ENCODE data around the gene ZSCAN12. TPM values are rescaled to one million over a fixed set of nuclear protein-coding genes. Genes with fewer than 3 reads are reported as not detected.
"Not testable (repeated sequence)": the region's sequence is repeated elsewhere in the genome, so short reads cannot be mapped to it uniquely, and the experiment has no call there.

Gene ZSCAN12
- polyA plus RNA-seq, 3 donors: 14.2 to 14.8 (median 14.6) TPM

DNA sequence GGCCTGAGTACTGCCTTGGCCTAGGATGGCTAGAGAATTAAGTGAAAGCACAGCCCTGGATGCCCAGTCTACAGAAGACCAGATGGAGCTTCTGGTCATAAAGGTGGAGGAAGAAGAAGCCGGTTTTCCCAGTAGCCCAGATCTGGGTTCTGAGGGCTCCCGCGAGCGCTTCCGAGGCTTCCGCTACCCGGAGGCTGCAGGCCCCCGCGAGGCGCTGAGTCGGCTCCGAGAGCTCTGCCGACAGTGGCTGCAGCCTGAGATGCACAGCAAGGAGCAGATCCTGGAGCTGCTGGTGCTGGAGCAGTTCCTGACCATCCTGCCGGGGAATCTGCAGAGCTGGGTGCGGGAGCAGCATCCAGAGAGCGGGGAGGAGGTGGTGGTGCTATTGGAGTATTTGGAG is 40.0 kb downstream of the ZSCAN12 start:
- DNase-seq (ENCODE audit: extremely low read depth in 1 of 11, low read depth in 9 of 11, low spot score in 4 of 11): not testable (repeated sequence)

DNA sequence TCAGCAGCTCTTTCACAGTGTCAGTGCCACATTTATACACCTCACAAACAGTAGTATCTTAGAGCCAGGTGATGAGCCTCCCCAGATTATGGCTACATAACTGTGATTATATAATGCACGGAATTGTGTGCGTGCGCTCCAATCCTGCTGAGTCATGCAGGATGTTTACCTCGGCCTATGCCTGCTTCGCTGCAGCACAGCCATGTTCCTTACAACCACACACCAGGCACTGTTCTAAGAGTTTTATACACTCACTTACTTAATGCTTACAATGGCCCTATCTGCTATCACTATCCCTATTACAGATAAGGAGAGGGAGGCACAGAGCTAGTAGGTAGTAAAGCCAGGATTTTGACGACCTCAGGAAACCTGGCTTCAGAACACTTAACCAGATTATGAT is 42.5 kb downstream of the ZSCAN12 start:
- DNase-seq (ENCODE audit: extremely low read depth in 1 of 11, low read depth in 9 of 11, low spot score in 4 of 11): no peak

DNA sequence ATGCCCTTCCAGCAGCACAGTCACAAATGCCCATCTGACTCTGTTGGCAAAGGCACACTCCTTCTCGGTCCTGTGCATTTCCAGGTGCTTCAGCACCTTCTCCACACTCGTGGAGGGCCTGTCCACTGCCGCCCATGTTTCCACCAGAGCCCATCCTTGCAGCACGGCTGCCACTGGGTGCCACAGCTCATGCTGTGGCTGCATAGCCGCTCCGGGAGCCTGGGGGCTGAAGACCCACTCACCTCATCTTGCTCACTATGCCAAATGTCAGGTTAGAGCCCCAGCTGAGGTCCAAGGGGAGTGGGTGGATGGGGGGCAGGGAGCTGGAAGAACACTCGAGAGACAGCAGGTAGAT is 42.9 kb downstream of the ZSCAN12 start:
- no peak for DNase-seq (ENCODE audit: extremely low read depth in 1 of 11, low read depth in 9 of 11, low spot score in 4 of 11)

DNA sequence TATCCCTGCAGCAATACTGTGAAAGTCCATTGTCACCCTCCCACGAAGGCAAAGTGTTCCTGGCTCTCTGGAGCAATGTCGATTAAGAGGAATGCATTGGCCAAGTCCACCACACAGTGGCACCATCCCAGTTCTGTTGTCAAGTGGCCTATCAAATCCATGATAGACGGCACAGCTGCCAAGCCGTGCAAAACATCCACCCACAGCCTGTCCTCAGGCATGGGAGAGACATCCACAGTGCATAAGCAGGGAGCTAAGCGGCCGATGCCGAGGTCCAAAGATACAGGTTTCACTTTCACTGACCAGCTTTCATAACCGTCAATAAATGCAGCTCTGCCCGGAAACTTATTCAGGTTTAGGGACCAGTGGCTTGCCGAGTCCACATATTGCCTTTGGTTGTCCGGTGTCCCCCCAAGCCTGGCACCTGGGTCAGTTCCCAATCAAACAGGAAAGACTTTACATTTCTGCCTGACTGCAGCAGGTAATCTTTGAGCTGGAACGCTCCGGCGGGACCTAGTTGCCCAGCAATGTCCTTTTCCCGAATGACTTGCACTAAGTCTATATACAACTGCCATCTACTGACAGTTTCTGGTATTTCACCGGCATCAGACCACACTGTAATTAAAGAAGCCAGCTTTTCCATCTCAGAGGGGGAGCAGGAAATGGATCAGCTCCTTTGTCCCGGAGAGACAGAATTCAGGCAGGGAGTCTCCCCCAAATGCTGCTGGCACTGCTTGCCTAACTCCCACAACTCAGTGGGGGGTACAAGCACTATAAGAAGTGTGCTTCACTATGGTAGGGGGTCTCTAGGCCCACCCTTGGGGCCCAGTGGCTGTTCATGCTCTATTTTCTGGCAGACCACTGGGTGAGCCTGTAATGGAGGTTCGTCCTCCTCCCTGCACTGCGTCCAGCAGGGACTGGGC is 43.5 kb downstream of the ZSCAN12 start:
- peak in 10 of 11 donors; percentile 80 to 96 (median 88) for DNase-seq (ENCODE audit: extremely low read depth in 1 of 11, low read depth in 9 of 11, low spot score in 4 of 11)

DNA sequence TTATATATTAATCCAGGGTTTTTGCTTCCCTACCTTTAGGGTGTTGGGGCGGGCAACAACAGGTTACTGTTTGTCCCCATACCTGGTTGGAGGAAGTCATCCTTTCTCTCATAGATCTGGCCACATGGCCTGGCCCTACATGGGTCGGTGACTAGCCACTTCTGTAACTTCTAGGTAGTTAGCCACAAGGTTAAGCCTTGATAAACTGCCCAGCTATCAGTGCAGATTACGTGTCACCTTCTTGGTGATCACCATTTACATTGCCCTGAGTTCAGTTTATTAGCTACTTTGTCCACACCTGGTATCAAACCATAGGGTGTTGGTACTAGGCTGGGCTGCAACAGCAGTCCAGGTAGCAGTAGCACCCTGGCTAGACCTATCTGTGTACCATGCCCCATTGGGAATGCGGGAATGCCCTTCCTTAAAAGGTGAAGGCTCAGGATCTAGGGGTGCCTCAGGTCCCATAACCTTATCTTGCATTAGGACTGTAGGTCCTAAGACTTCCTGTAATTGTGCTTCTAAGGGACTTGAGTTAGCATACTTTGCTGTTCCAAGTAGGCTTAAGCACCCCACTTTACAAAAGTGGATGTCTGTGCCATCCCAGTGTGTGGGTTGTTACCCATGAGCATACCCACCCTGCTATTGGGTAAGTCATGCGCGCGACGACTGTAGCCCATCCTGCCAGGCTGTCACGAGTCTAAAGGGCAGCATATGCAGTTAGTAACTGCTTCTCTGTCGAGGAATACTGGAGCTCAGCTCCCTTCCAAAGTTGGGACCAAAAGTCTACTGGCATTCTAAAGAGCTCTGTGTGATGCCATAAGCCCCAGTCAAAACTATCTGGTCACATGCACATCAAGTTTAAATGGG is 44.6 kb downstream of the ZSCAN12 start:
- no peak for DNase-seq (ENCODE audit: extremely low read depth in 1 of 11, low read depth in 9 of 11, low spot score in 4 of 11)

DNA sequence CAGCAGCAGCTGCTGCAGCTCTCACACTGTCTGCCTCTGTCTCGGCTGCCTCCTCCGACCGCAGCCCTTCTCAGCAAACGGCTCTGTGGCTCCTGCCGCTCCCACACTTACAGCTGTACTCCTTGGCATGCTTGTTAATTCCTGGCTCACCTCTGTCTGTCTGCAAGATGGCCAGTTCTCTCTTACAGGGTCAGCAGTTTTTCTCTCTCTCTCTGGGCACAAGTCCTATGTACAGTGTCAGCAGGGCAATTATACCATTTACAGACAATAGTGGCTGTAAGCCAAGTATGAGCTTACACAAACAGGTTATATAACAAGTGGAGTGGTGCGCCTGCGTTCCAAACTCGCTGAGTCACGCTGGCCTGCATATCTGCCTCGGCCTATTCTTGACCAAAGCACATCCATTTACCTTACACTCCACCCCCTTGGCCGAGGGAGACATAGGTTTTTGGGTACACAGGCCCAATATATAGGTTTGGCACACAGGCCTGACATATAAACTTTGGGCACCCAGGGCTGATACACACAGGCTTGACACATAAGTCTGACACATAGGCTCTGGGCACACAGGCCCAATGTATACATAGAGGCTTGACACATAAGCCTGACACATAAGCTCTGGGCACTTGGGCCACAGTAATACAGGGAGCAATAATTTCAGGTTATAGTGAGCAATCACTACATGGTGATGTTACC is 45.4 kb downstream of the ZSCAN12 start:
- DNase-seq (ENCODE audit: extremely low read depth in 1 of 11, low read depth in 9 of 11, low spot score in 4 of 11): no peak

DNA sequence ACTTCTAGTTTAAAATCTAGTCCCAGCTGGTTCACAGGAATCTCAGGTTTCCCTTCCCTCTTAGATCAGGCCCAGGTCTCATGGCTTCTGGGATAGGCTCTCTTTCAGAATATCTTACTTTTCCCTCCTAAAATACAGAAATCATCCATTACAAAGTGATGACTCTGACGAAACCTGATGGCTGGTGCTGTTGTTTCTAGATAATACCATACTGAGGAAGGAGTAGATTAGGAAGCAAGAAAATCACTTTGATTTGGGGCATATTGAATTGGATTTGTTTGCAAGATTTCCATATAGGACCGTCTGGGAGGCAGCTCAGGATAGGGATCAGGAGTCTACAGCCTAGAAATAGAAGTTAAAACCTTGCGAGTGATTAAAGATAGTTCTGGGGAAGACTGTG is 46.2 kb downstream of the ZSCAN12 start:
- no peak for DNase-seq (ENCODE audit: extremely low read depth in 1 of 11, low read depth in 9 of 11, low spot score in 4 of 11)

DNA sequence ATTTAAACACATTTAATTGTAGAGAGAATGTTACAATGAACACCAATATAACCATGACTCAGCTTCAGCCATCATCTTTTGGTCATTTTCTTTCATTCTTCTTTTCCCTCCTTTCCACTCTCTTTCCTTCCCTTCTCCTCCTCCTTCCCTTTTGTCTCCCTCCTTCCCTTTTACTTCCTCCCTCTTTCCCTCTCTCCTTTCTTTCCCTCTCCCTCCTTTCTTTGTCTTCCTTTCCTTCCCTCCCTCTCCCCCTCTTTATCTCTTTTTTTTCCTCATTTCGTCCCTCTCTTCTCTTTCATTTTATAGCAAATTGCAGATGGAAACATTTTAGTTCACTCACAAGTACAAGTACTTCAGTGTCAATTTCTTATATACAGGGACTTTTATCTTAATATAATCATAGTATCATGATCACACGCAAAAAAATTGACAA is 48.0 kb downstream of the ZSCAN12 start:
- no peak for DNase-seq (ENCODE audit: extremely low read depth in 1 of 11, low read depth in 9 of 11, low spot score in 4 of 11)

DNA sequence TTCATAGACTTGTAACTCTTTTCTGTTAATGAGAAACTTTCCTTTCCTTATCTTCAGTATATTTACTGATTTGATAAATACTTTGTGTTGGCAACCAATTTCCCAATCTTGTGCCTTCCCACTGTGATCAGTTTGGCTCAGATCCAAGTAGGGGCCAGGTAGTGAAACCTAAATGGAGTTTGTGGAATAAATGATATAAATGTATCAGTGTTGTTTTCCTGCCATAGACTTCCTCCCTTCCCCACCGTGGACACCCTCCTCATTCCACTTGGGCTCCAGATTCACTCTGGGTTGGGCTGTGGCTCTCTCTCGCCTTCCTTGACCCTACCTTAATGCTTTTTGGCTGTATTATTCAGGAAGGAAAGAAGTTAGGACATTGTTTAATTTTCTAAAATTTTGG is 48.5 kb downstream of the ZSCAN12 start:
- no peak for DNase-seq (ENCODE audit: extremely low read depth in 1 of 11, low read depth in 9 of 11, low spot score in 4 of 11)

DNA sequence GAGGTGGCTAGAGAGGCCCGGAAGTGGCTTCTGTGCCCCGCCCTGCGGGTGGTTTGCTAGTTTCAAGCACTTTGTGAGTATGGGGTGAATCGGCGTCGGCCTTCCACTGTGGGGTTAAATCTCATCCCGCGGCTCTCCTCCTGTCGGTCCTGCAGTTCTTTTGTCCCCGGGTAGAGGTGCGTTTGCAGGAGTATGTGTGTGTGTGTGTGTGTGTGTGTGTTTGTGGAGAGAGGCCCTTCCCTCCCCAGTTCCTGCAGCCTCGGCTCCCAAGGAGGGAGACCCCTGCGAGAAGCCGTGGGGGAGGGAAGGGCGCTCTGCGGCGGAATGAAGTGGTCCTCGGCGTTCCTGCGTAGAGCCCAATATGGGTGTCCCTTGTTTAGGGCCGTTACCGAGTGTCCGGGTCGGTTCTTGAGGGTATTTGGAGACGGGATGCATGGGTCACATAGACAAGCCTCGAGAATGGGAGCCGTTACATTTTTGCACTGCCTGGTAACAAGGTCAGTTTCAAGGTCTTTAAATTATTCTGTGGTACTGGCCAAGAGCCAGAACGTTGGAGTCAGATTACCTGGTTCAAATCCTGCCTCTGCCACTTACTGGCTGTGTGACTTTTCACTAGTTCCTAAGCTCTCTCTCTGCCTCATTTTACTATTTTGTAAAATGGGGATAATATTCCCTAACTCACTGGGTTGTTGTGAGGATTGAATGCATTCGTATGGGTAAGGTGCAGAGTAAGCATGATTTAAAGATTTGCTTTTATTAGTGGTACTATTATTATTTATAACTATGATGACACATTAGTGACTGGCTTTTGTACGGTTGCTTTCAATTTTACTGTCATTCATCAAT is 49.4 kb downstream of the ZSCAN12 start, which contains the start of gene ZKSCAN3:
TSS of gene ZKSCAN3 (plus strand) at position 56 of the 846 bp plus-strand sequence. CDS start 9,640 bp downstream, outside the sequence.
- peak in 9 of 11 donors; percentile 68 to 84 (median 77) for DNase-seq (ENCODE audit: extremely low read depth in 1 of 11, low read depth in 9 of 11, low spot score in 4 of 11)

DNA sequence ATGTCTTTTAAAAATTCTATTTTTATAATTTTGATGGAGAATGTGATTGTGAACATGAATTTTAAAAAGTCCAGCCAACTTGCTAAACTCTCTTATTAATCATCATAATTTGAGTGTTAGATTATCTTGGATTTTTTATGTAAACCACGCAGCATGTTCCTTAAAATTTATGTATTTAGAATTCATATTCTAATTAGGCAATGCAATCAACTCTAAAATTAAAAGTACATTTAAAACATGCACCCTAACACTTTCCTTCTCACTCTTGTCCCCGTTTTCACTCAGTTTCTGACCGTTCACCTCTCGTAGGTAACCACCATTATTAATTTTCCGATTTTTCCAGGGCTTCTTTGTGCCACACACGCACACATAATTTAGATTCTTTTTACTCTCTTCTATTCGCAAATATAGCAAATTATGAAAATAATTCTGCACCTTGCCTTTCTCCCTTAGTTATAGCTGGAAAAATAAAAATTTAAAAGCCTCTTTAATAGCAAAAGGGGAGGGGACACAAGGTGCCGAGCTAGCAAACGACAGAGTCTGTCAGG is 50.1 kb downstream of the ZSCAN12 start:
- DNase-seq (ENCODE audit: extremely low read depth in 1 of 11, low read depth in 9 of 11, low spot score in 4 of 11): no peak

DNA sequence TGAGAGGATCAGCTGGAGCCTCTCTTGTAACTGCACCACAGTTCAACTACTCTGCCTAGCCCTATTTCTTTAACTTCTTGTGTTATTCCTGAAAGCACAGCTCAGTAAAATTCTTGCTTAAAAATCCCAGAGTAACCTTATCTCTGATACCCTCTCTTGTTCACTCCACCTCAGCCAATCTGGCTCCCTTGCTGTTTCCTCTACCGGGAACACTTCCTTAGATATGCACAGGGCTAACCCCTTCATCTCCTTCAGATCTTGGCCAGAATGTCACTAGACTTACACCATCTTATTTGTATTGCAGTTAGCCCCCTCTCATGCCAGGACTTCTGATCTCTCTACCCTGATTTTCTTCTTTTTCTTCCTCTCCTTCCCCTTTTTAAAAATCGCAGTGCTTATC is 52.4 kb downstream of the ZSCAN12 start:
- DNase-seq (ENCODE audit: extremely low read depth in 1 of 11, low read depth in 9 of 11, low spot score in 4 of 11): no peak

DNA sequence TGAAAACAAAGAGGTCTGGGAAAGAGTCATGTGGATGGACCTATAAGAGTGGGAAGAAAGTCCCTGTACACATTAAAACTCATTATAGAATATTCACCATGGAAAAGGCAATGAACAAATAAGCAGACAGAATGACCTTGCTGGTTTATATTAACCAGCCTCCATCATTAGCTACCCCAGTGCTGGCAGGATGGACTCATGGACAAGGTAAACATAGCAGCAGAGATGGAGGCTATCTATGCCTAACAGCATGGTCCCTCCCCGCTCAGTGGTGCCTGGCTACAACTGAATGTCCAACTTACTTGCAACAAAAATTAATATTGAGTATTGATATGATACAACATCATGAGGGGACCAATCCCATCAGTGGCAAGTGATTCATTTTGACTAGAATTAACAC is 54.3 kb downstream of the ZSCAN12 start:
- no peak for DNase-seq (ENCODE audit: extremely low read depth in 1 of 11, low read depth in 9 of 11, low spot score in 4 of 11)

DNA sequence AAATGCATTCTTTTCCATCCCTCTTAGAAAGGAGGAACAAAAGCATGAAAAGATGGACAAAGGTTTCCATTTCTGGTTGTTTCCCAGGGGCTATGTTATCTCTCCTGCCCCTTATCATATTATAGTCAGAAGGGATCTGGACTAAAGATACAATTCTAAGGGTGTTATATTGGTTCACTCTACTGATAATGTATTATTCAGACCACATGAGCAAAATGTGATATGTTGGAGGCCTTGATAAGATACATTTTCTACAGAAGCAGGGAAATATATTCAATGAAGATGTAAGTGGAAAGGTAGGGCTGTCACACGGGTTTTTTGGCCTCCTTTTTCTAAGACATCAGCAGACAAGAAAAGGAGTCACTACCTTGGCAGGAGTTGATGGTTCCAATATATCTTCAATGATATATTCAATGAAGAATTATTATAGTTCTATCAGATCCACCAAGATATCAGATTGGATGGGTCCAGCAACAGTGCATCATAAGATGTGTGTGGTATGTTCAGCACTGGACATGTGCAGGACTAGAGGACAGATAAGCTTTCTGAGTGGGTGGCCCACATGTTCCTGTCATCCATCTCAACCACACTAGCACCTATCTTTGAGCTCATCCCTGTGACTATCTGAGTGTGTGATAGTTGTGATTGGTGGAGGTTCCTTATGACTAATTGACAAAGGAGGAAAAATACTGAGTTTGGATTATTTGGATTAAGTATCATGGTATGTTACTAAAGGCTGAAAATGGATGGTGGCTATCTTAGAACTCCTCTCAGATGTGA is 55.5 kb downstream of the ZSCAN12 start:
- DNase-seq (ENCODE audit: extremely low read depth in 1 of 11, low read depth in 9 of 11, low spot score in 4 of 11): no peak

DNA sequence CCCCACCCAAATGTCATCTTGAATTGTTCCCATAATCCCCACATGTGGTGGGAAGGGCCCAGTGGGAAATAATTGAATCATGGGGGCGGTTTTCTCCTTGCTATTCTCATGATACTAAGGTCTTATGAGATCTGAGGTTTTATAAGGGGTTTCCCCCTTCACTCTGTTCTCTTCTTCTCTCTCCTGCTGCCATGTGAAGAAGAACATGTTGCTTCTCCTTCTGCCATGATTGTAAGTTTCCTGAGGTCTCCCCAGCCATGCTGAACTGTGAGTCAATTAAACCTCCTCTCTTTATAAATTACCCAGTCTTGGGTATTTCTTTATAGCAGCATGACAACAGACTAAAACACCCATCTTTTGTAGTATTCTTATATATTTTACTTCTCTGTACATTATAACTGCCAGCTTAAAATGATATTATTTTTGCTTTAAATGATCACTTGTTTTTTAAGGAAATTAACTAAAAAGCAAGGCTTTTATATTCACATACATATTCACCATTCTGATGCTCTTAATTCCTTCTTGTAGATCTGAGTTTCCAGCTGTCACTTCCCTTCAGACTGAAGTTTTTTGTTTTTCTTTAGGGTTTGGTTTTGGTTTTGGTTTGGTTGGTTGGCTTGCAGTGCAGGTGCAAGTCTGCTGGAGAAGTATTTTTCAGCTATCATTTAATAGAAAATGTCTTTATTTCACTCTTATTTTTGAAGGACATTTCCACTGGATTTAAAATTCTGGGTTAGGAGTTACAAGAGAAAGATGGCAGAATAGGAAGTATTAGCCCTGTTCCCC is 59.0 kb downstream of the ZSCAN12 start:
- DNase-seq (ENCODE audit: extremely low read depth in 1 of 11, low read depth in 9 of 11, low spot score in 4 of 11): no peak

DNA sequence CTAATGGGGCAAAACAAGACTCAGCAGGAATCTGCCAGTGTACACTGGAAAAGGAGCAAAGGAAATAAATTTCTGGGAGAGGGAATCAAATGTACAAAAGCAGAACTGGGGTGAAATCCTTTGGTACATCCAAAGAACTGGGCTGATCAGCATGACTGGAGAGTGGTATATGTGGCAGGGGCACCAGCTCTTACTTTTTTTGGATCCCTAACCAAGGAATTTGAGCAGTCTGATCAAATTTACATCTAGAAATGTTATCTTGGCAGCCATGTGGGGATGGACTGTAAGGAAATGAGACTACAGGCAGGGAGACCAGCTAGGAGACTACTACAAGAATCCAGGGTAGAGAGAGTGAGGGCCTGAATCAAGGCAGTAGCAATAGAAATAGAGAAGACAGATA is 62.4 kb downstream of the ZSCAN12 start:
- peak in 4 of 11 donors; percentile 15 to 21 (median 16) for DNase-seq (ENCODE audit: extremely low read depth in 1 of 11, low read depth in 9 of 11, low spot score in 4 of 11)

Measured in renal cortex interstitium (tissue), 11 donors.